Stimulated activated CD8-positive, alpha-beta memory T cell treated with anti-CD3 and anti-CD28 coated beads, Interleukin-12 subunit alpha, Interleukin-12 subunit beta, amount 100 ng/mL, for 4 hours (primary cell): ENCODE measurements around the gene CEP55.

Experiments
- DNase-seq: peaks from one replicate; pipeline ENCODE4 v3.0.0-alpha.2; 2020; ENCODE audit warnings: low read depth

Gene CEP55

GRCh38 chr10:93566435-93567276 is 70.2 kb downstream of the CEP55 start, which contains the start of gene FFAR4:
Gene FFAR4 (plus strand): TSS chr10:93566665. CDS start chr10:93566721, 56 bp downstream.
- DNase-seq, result no peak

- no peak for DNase-seq
Observed at GRCh38 chr10:93567277-93568104, 71.1 kb downstream of the CEP55 start.

DNA sequence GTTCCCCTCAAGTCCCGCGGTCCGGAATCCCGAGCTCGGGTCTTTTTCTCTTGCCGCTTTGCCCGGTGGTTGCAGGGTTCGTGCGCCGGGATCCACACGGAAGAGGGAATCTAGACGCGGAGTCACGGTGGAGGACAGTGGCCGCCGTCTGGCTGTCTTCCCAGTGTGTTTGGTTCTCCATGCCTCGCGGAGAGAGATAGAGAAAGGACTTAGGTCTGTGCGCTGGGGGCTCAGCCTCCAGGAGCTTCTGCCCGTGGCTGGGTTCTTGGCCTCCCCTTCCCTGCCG is 71.6 kb downstream of the CEP55 start:
- DNase-seq, result no peak

DNA sequence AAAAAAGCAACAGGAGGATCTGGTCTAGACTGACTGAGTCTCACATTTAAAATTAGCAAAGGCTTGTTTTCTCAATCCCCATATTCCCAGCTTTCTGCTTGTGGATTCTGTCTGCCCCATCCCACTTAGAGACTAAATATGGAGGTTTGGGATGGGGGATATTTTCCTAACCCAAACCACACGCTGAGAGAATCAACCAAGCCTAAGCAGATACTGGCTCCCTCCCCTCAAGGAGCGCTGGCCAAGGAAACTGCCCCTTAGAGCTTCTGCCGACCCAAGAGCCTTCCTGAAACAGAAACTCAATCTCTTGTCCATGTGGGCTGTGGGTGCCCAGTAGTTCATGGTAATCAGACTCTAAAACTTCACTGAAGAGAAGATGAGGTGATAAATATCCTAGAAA is 74.0 kb downstream of the CEP55 start:
- no peak for DNase-seq

GRCh38 chr10:93572606-93573005 is 76.2 kb downstream of the CEP55 start:
- DNase-seq, result no peak

GRCh38 chr10:93573051-93573909 is 76.9 kb downstream of the CEP55 start:
- DNase-seq, result no peak

DNA sequence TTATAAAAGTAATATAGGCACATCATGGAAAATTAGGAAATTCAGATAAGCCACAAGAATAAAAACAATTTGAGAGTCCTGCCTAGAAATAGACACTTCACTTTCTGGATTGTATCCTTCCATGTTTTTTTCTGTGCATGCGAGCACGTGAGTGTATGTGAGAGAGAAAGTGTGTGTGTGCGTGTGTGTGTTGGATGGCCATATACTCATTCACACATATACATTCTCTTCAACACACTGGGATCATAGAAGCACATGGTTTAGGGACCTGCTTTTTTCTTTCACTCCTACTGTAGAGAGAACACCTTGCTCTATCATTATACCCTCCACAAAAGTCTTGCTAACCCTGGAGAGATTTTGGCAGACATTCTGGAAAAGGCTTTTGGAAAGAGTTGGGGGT is 77.5 kb downstream of the CEP55 start:
- no peak for DNase-seq

DNA sequence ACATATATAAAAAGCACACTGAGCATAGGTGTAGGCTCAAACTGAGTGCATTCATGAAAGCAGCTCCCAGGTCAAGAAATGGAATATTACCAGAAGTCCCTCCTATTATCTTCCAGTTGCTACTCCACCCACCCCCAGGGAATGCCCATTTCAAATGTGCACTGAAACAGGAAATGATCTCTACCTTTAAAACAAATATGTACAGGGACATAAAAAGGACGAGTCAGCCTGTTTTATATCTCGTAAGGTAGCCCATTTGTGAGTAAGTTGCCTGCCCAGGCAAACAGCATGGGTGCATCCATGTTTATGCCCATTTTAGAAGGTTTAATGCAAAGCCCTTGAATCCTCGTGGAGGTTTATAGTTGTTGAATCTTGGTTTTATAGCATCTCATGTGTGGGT is 80.5 kb downstream of the CEP55 start:
- DNase-seq, result no peak

- DNase-seq, result no peak
Observed at GRCh38 chr10:93577565-93577964, 81.2 kb downstream of the CEP55 start.
